Trophoblast cell (in vitro differentiated cells and primary cell): ENCODE results near the gene ARL8B.

Experiments used
- DNase-seq, 2 donors: peaks; one replicate each; pipeline ENCODE4 v3.0.0-alpha.2; 2016
- H2AFZ ChIP-seq: 2 replicates; pipeline ENCODE4 v1.6.1; 2013; ENCODE audit warnings: low read length, moderate library complexity, mild to moderate bottlenecking; ENCODE audit not compliant: insufficient read depth, poor library complexity
- H2AK5ac ChIP-seq: 2 replicates; pipeline ENCODE4 v1.6.1; 2013; ENCODE audit warnings: mild to moderate bottlenecking, low read length
- H2BK120ac ChIP-seq: 2 replicates; pipeline ENCODE4 v1.6.1; 2013; ENCODE audit warnings: low read length, mild to moderate bottlenecking, moderate library complexity; ENCODE audit not compliant: insufficient read depth, poor library complexity
- H2BK12ac ChIP-seq: 2 replicates; pipeline ENCODE4 v1.6.1; 2013; ENCODE audit warnings: mild to moderate bottlenecking, low read length, moderate library complexity
- H2BK5ac ChIP-seq: 2 replicates; pipeline ENCODE4 v1.6.1; 2013; ENCODE audit warnings: low read length, low read depth, moderate library complexity, mild to moderate bottlenecking; ENCODE audit not compliant: poor library complexity
- H3K14ac ChIP-seq: 2 replicates; pipeline ENCODE4 v1.6.1; 2013; ENCODE audit warnings: mild to moderate bottlenecking, low read length
- H3K18ac ChIP-seq: 2 replicates; pipeline ENCODE4 v1.6.1; 2013; ENCODE audit warnings: mild to moderate bottlenecking, low read length
- H3K23ac ChIP-seq: 2 replicates; pipeline ENCODE4 v1.6.1; 2013; ENCODE audit warnings: low read length
- H3K27ac ChIP-seq: 2 replicates; pipeline ENCODE4 v1.5.1; 2013; ENCODE audit warnings: low read depth, mild to moderate bottlenecking, inconsistent platforms, low read length, moderate library complexity
- H3K27me3 ChIP-seq: 2 replicates; pipeline ENCODE4 v1.6.1; 2013; ENCODE audit warnings: inconsistent platforms, mild to moderate bottlenecking, low read length, moderate library complexity; ENCODE audit not compliant: insufficient read depth
- H3K36me3 ChIP-seq, 2 experiments: 1 replicate in 1 of 2; 2 replicates in 1 of 2; pipeline ENCODE4 v1.6.1; 2013; ENCODE audit warnings: low read length in 2 of 2, mild to moderate bottlenecking in 2 of 2, moderate library complexity in 1 of 2; ENCODE audit not compliant: insufficient read depth in 2 of 2, control insufficient read depth in 1 of 2
- H3K4ac ChIP-seq: 2 replicates; pipeline ENCODE4 v1.6.1; 2013; ENCODE audit warnings: low read depth, mild to moderate bottlenecking, low read length, moderate library complexity
- H3K4me1 ChIP-seq, 2 experiments: 1 replicate in 1 of 2; 2 replicates in 1 of 2; pipeline ENCODE4 v1.6.1; 2013; ENCODE audit warnings: low read length in 2 of 2, mild to moderate bottlenecking in 2 of 2, moderate library complexity in 1 of 2; ENCODE audit not compliant: insufficient read depth in 2 of 2, control insufficient read depth in 1 of 2
- H3K4me2 ChIP-seq: 2 replicates; pipeline ENCODE4 v1.6.1; 2013; ENCODE audit warnings: inconsistent platforms, mild to moderate bottlenecking, low read length, moderate library complexity
- H3K4me3 ChIP-seq: 2 replicates; pipeline ENCODE4 v1.5.1; 2013; ENCODE audit warnings: mild to moderate bottlenecking, low read depth, low read length, inconsistent platforms
- H3K79me1 ChIP-seq: one replicate; pipeline ENCODE4 v1.6.1; 2013; ENCODE audit warnings: low read length
- H3K79me2 ChIP-seq: 2 replicates; pipeline ENCODE4 v1.6.1; 2013; ENCODE audit warnings: low read length, mild to moderate bottlenecking; ENCODE audit not compliant: control insufficient read depth, insufficient read depth, poor library complexity
- H3K9ac ChIP-seq: 2 replicates; pipeline ENCODE4 v1.6.1; 2013; ENCODE audit warnings: mild to moderate bottlenecking, low read length
- H3K9me3 ChIP-seq: 2 replicates; pipeline ENCODE4 v1.6.1; 2013; ENCODE audit warnings: low read depth, mild to moderate bottlenecking, control low read depth, inconsistent platforms, low read length; ENCODE audit not compliant: insufficient read depth
- H4K12ac ChIP-seq: 2 replicates; pipeline ENCODE4 v1.6.1; 2013; ENCODE audit warnings: low read depth, mild to moderate bottlenecking, low read length, moderate library complexity
- H4K8ac ChIP-seq: 2 replicates; pipeline ENCODE4 v1.6.1; 2013; ENCODE audit warnings: low read depth, mild to moderate bottlenecking, low read length, moderate library complexity
- H4K91ac ChIP-seq: one replicate; pipeline ENCODE4 v1.6.1; 2013; ENCODE audit warnings: low read depth, mild to moderate bottlenecking, low read length, moderate library complexity
- WGBS: extraction: QIAGEN DNeasy Blood & Tissue Kit; methylation state at CpG from one replicate; pipeline ENCODE4 v1.1.7; 2013; ENCODE audit warnings: missing lambda C conversion rate; ENCODE audit not compliant: insufficient read length, insufficient coverage; ENCODE audit errors: extremely low coverage; 5-methylcytosine and 5-hydroxymethylcytosine counted together

The ARL8B gene

GRCh38 chr3:5138214-5138981 lies 16.3 kb downstream of the ARL8B start:
- no peak overlapping the region for H3K4ac ChIP-seq
- H3K4me3 ChIP-seq, result no peak overlapping the region

GRCh38 chr3:5140230-5140621 lies 18.1 kb downstream of the ARL8B start:
- WGBS, result no CpG with 5 or more reads among the region's 4 CpGs
- H3K4me2 ChIP-seq, result no peak overlapping the region

More at GRCh38 chr3:5138214-5138981, 16.3 kb downstream of the ARL8B start:
- Histone ChIP-seq H3K79me2 (peaks cover 8% of the 10 kb centered on the region), H3K9me3 (peaks cover 2% of the 10 kb centered on the region), H2BK12ac (no peak overlapping the region), H3K4me1 (peaks cover 0 to 7% of the 10 kb centered on the region in 2 experiments), H3K4me2 (no peak overlapping the region), H3K9ac (no peak overlapping the region), H3K36me3 (peaks cover 3 to 11% of the 10 kb centered on the region in 2 experiments), H3K14ac (no peak overlapping the region), H2AK5ac (no peak overlapping the region), H4K12ac (no peak overlapping the region), H2AFZ (no peak overlapping the region), H2BK5ac (no peak overlapping the region), H4K8ac (no peak overlapping the region), H3K79me1 (no peaks in the 10 kb centered on the region), H3K27ac (no peak overlapping the region), H3K27me3 (no peaks in the 10 kb centered on the region), H4K91ac (no peak overlapping the region), H2BK120ac (no peak overlapping the region), H3K18ac (no peak overlapping the region), H3K23ac (no peak overlapping the region)
- no CpG with 5 or more reads among the region's 5 CpGs for WGBS
- no peak for DNase-seq

GRCh38 chr3:5140839-5141238 lies 18.7 kb downstream of the ARL8B start:
- peaks cover 4% of the 10 kb centered on the region for H3K9me3 ChIP-seq
- H3K14ac ChIP-seq, result no peak overlapping the region
- H3K18ac ChIP-seq, result no peak overlapping the region
- peaks cover 0 to 11% of the 10 kb centered on the region in 2 experiments for H3K4me1 ChIP-seq
- H3K27me3 ChIP-seq, result no peaks in the 10 kb centered on the region
- no CpG with 5 or more reads among the region's 6 CpGs for WGBS
- H3K4ac ChIP-seq, result peak overlapping the region; percentile 84
- no peak overlapping the region for H3K4me2 ChIP-seq
- no peak overlapping the region for H2AK5ac ChIP-seq
- H4K91ac ChIP-seq, result no peak overlapping the region
- no peak overlapping the region for H3K23ac ChIP-seq
- no peak overlapping the region for H4K8ac ChIP-seq
- no peak overlapping the region for H4K12ac ChIP-seq
- no peak overlapping the region for H3K4me3 ChIP-seq
- no peaks in the 10 kb centered on the region for H3K79me1 ChIP-seq
- no peak overlapping the region for H3K27ac ChIP-seq
- no peak overlapping the region for H3K9ac ChIP-seq
- H2BK12ac ChIP-seq, result no peak overlapping the region
- H2BK5ac ChIP-seq, result no peak overlapping the region
- peaks cover 7% of the 10 kb centered on the region for H3K79me2 ChIP-seq
- H2BK120ac ChIP-seq, result no peak overlapping the region
- no peak overlapping the region for H2AFZ ChIP-seq
- DNase-seq, result no peak
- peaks cover 4 to 12% of the 10 kb centered on the region in 2 experiments for H3K36me3 ChIP-seq

More at GRCh38 chr3:5140230-5140621, 18.1 kb downstream of the ARL8B start:
- H3K79me2 ChIP-seq, result peaks cover 7% of the 10 kb centered on the region
- H2AFZ ChIP-seq, result no peak overlapping the region
- H3K9ac ChIP-seq, result no peak overlapping the region
- H4K91ac ChIP-seq, result no peak overlapping the region
- H3K36me3 ChIP-seq, result peaks cover 4 to 12% of the 10 kb centered on the region in 2 experiments
- H4K12ac ChIP-seq, result no peak overlapping the region
- no peak overlapping the region for H2BK12ac ChIP-seq
- no peak overlapping the region for H3K4ac ChIP-seq
- H3K4me1 ChIP-seq, result peaks cover 0 to 9% of the 10 kb centered on the region in 2 experiments
- peak in 1 of 2 donors; percentile 35 for DNase-seq
- H2BK5ac ChIP-seq, result no peak overlapping the region
- no peak overlapping the region for H3K18ac ChIP-seq
- H2BK120ac ChIP-seq, result no peak overlapping the region
- no peak overlapping the region for H3K4me3 ChIP-seq
- no peaks in the 10 kb centered on the region for H3K79me1 ChIP-seq
- H3K27me3 ChIP-seq, result no peaks in the 10 kb centered on the region
- H2AK5ac ChIP-seq, result no peak overlapping the region
- H3K27ac ChIP-seq, result no peak overlapping the region
- no peak overlapping the region for H3K23ac ChIP-seq
- peaks cover 4% of the 10 kb centered on the region for H3K9me3 ChIP-seq
- H3K14ac ChIP-seq, result no peak overlapping the region
- H4K8ac ChIP-seq, result no peak overlapping the region

- Histone ChIP-seq H3K36me3 (peaks cover 4 to 12% of the 10 kb centered on the region in 2 experiments), H4K8ac (no peak overlapping the region), H3K4me1 (peaks cover 0 to 11% of the 10 kb centered on the region in 2 experiments), H2BK120ac (no peak overlapping the region), H3K4me2 (no peak overlapping the region), H4K12ac (no peak overlapping the region), H2AK5ac (no peak overlapping the region), H3K4ac (peak overlapping the region; percentile 7), H3K79me2 (peaks cover 9% of the 10 kb centered on the region), H4K91ac (no peak overlapping the region), H2BK12ac (no peak overlapping the region), H3K14ac (no peak overlapping the region), H3K27me3 (no peaks in the 10 kb centered on the region), H3K27ac (no peak overlapping the region), H3K79me1 (no peaks in the 10 kb centered on the region), H3K23ac (no peak overlapping the region), H3K18ac (no peak overlapping the region), H3K9me3 (peaks cover 4% of the 10 kb centered on the region), H3K4me3 (no peak overlapping the region), H2BK5ac (no peak overlapping the region), H2AFZ (no peak overlapping the region), H3K9ac (no peak overlapping the region)
- no peak for DNase-seq
- whole genome bisulfite sequencing, result no CpG with 5 or more reads among the region's 4 CpGs
Measured at GRCh38 chr3:5141760-5142159, 19.7 kb downstream of the ARL8B start.
